ENCODE data around the gene S100Z.

DNA sequence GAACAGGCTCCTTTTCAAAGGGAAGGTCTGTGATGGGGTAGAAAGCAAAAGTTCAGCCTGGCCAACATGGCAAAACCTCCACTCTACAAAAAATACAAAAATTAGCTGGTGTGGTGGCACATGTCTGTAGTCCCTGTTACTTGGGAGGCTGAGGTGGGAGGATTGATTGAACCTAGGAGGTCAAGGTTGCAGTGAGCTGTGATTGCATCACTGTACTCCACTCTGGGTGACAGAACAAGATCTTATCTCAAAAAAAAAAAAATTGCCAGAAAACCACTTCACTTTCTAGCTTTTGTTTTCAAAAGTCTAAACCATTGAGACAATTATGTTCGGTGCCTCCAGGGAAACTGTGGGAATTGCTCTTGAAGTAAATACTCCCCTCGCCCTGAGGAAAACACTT is 43.5 kb downstream of the S100Z start:
- TF ChIP-seq POLR2AphosphoS5 (IDR thresholded peaks at IDR 0.05; ENCODE audit: borderline replicate concordance, low read depth, low read length) (no peak), EZH2 (IDR thresholded peaks at IDR 0.05) (no peak)

Data from SK-N-MC (cell line).